Activated naive CD4-positive, alpha-beta T cell treated with anti-CD3 and anti-CD28 coated beads for 36 hours (primary cell): ENCODE data around the gene TCERG1L. TPM values are rescaled to one million over a fixed set of nuclear protein-coding genes. Genes with fewer than 3 reads are reported as not detected.
"Not testable (repeated sequence)": the region's sequence is repeated elsewhere in the genome, so short reads cannot be mapped to it uniquely, and the experiment has no call there.

ENCODE experiments used
- CTCF ChIA-PET: fragments of 350-600 bp; sonication (Branson Sonifier 250); formaldehyde crosslinking; loops from one replicate; lab custom pipeline; 2021; ENCODE audit warnings: antibody characterized with exemption; lab: Charles Lee
- DNase-seq: peaks from one replicate; pipeline ENCODE4 v3.0.0-alpha.2; 2020
- H3K27ac Mint-ChIP-seq: one replicate; pipeline ENCODE4 v1.8.0; 2021; ENCODE audit warnings: mild to moderate bottlenecking, mixed read lengths
- H3K27me3 Mint-ChIP-seq: one replicate; pipeline ENCODE4 v1.8.0; 2021; ENCODE audit warnings: low read depth, mixed read lengths
- H3K36me3 Mint-ChIP-seq: one replicate; pipeline ENCODE4 v1.8.0; 2021; ENCODE audit warnings: low read depth, mixed read lengths
- H3K4me1 Mint-ChIP-seq: one replicate; pipeline ENCODE4 v1.8.0; 2021; ENCODE audit warnings: low read depth, mixed read lengths
- H3K4me3 Mint-ChIP-seq: one replicate; pipeline ENCODE4 v1.8.0; 2021; ENCODE audit warnings: mild to moderate bottlenecking, moderate library complexity, mixed read lengths
- H3K9me3 Mint-ChIP-seq: one replicate; pipeline ENCODE4 v1.8.0; 2021; ENCODE audit warnings: mixed read lengths
- intact Hi-C: fragments of 100-400 bp; cut with micrococcal nuclease; formaldehyde crosslinking; loops from one replicate; pipeline ENCODE4 v1.15.1; 2023
- total RNA-seq, 2 experiments: library from RNA; stranded (reverse); gene quantifications; one replicate each; pipeline ENCODE4 v1.2.3, GENCODE V29; 2021

TCERG1L gene
- total RNA-seq, 2 experiments from 2014 or later, result 0.10 TPM; not detected in 1

DNA sequence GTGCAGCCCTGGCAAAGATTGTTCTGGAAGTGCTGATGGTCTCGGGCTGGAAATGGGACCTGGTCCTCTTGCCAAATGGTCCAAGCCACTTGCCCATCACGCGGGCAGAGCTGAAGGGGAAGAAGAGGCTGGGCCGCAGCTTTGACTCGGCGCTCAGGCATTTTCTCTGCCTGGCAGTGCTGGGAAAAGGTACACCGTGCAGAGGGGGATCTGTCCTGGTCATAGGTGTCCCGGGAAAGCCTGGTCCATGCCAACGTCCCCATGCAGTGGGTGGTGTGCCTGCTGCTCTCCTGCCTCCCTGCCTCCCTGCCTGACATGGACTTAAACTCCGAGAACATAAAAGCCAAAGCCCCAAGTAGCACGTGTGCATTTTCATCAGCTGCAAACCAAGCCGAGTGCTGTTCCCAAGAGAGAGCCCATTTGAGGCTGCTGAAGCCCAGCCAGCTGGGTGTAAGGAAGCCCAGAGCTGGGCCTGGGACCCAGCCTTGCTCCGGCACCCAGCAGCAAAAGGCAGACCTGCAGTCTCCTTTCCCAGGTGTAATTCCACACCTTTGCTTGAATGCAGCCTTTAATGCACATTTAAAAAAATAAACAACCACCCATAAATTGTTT is 72.7 kb downstream of the TCERG1L start:
- CTCF ChIA-PET, result no interaction called here
- intact Hi-C loops, result no loop called here
- no peaks in the 10 kb centered on the region for H3K9me3 Mint-ChIP-seq

GRCh38 chr10:131237991-131238651 is 73.4 kb downstream of the TCERG1L start:
- Mint-ChIP-seq H3K4me1 (no peaks in the 10 kb centered on the region), H3K36me3 (no peaks in the 10 kb centered on the region), H3K9me3 (no peaks in the 10 kb centered on the region), H3K4me3 (no peak overlapping the region), H3K27ac (no peak overlapping the region), H3K27me3 (peaks cover 11% of the 10 kb centered on the region)
- DNase-seq, result no peak
- CTCF ChIA-PET, result no interaction called here
- intact Hi-C loops, result no loop called here

More for the DNA sequence above, 72.7 kb downstream of the TCERG1L start:
- Mint-ChIP-seq H3K4me3 (no peak overlapping the region), H3K27ac (no peak overlapping the region), H3K4me1 (no peaks in the 10 kb centered on the region), H3K36me3 (no peaks in the 10 kb centered on the region), H3K27me3 (peaks cover 11% of the 10 kb centered on the region)
- no peak for DNase-seq

- H3K36me3 Mint-ChIP-seq, H3K27ac Mint-ChIP-seq, DNase-seq, H3K4me1 Mint-ChIP-seq, H3K4me3 Mint-ChIP-seq, intact Hi-C loops, H3K9me3 Mint-ChIP-seq, CTCF ChIA-PET: not testable (repeated sequence)
- peaks cover 11% of the 10 kb centered on the region for H3K27me3 Mint-ChIP-seq
Measured at GRCh38 chr10:131234606-131235005, 76.9 kb downstream of the TCERG1L start.

DNA sequence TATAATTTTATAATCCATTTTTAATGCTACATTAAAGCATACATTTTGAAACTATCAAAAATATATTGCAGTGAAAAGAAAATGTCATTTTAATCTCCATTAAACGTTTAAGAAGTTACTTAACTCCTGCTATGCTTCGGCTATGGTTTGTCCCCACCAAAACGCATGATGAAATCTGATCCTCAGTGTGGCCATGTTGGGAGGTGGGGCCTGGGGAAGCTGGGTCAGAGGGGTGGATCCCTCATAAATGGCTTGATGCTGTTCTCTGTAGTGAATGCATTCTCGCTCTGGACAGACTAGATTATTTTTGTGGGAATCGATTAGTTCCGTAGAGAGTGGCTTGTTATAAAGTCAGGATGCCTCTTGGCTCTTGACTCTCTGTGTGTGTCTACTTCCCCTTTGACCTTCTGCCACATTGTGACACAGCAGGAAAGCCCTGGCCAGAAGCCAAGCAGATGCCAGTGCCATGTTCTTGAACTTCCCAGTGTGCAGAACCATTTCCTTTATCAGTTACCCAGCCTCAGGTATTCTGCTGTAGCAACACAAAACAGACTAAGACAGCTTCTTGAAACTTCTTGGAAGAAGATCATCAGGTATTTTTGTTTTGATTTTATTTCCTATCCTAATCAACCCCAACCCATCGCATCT is 77.8 kb downstream of the TCERG1L start:
- Mint-ChIP-seq H3K27ac (no peak overlapping the region), H3K9me3 (no peaks in the 10 kb centered on the region), H3K4me3 (no peak overlapping the region), H3K27me3 (peaks cover 7% of the 10 kb centered on the region), H3K36me3 (no peaks in the 10 kb centered on the region), H3K4me1 (no peaks in the 10 kb centered on the region)
- CTCF ChIA-PET, result no interaction called here
- DNase-seq, result no peak
- intact Hi-C loops, result no loop called here

- CTCF ChIA-PET, result no interaction called here
- H3K9me3 Mint-ChIP-seq, result no peaks in the 10 kb centered on the region
- DNase-seq, result no peak
- H3K27ac Mint-ChIP-seq, result no peak overlapping the region
- H3K36me3 Mint-ChIP-seq, result no peaks in the 10 kb centered on the region
- H3K4me3 Mint-ChIP-seq, result no peak overlapping the region
- H3K27me3 Mint-ChIP-seq, result no peaks in the 10 kb centered on the region
- intact Hi-C loops, result no loop called here
- H3K4me1 Mint-ChIP-seq, result no peaks in the 10 kb centered on the region
Measured at GRCh38 chr10:131231965-131232541, 79.5 kb downstream of the TCERG1L start.

DNA sequence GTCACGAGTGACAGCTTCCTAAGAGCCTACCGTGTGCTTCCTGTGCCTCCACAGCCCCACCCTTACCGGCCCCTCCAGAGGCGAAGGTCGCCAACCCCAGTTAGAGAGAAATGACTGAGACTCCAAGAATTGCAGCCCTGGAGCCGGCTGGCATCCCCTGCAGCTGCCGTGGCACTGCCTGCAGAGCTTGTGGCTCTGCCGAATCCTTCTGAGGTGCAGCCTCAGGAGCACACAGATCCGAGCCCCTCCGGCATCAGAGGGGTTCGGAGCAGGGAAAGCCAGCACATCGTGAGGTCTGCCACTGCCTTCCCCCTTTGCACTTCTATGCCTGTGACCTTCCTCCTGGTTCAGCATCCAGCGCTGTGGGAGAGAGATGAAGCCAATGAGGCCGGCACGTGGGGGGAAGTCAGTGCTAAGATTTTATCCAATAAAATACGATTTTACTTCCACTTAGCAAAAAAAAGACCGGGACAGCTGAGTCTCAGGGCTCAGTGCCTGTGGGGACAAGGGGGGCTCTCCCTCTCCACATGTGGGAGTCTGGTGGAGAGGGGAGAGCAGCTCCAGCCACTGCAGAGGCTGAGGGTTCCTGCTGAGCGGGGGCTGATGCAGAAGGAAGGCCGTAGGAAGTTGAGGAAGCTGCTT is 80.1 kb downstream of the TCERG1L start:
- no peaks in the 10 kb centered on the region for H3K4me1 Mint-ChIP-seq
- H3K9me3 Mint-ChIP-seq, result no peaks in the 10 kb centered on the region
- no peaks in the 10 kb centered on the region for H3K36me3 Mint-ChIP-seq
- CTCF ChIA-PET, result interaction anchor here (1.0 kb wide), 1 partner anchor 555 kb away, joined by 5 read pairs; no protein-coding TSS in a partner anchor
- H3K27me3 Mint-ChIP-seq, result no peaks in the 10 kb centered on the region
- intact Hi-C loops, result no loop called here
- H3K27ac Mint-ChIP-seq, result no peak overlapping the region
- H3K4me3 Mint-ChIP-seq, result no peak overlapping the region
- no peak for DNase-seq

DNA sequence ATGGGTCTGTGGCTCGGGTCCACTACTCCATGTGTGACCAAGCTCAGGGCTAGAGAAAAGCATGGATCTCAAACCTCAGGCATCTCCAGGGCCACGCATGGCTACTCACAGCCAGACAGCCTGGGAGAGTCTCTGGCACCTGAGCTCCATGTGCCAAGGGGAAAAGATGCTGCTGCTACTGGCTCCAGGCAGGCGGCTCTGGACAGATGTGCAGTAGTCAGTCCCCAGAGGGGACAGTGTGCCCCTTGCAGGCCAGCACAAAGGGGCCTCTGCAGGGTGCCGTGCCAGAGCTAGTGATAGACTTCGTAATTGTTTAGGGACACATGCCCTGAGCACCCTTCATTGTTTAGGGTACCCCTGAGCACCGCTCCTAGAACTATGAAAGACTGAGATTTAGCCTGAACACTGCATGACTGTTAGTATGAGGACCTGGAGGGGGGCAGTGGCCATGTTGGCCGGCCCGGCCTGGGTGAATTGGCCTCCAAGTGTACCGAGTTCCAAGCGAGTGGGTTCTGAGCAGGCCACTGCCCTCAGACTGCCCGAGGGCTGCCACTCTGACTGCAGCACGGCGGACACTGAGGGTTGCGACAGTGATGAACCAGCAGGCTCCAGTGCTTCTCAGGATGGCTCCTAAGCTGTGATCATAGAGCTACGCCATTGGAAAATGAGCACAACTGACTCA is 80.7 kb downstream of the TCERG1L start:
- Mint-ChIP-seq H3K27ac (no peak overlapping the region), H3K4me1 (no peaks in the 10 kb centered on the region), H3K27me3 (no peaks in the 10 kb centered on the region), H3K4me3 (no peak overlapping the region), H3K36me3 (no peaks in the 10 kb centered on the region), H3K9me3 (no peaks in the 10 kb centered on the region)
- CTCF ChIA-PET, result interaction anchor here (1.0 kb wide), 1 partner anchor 556 kb away, joined by 5 read pairs; no protein-coding TSS in a partner anchor
- no peak for DNase-seq
- intact Hi-C loops, result no loop called here

DNA sequence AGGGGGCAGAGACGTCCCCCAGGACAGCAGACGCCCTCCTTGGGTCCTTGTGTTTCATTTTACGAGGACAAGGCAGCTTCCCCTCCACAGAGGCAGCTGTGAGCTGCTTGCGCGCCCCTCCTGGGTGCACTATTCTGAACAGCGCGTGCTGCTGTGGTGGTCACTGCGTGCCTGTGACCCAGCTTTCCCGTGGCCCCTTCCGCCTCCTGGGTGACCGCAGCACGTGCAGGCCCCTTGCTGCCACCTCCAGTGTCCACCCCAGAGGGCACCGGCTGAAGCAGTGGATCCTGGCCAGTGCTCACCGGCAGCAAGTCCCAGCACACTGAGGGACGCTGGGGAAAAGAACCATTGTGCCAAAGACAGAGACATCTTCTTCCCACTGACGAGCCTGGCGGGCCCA is 81.4 kb downstream of the TCERG1L start:
- H3K36me3 Mint-ChIP-seq, result no peaks in the 10 kb centered on the region
- no peaks in the 10 kb centered on the region for H3K27me3 Mint-ChIP-seq
- intact Hi-C loops, result no loop called here
- DNase-seq, result no peak
- no peak overlapping the region for H3K4me3 Mint-ChIP-seq
- no peak overlapping the region for H3K27ac Mint-ChIP-seq
- H3K9me3 Mint-ChIP-seq, result no peaks in the 10 kb centered on the region
- H3K4me1 Mint-ChIP-seq, result no peaks in the 10 kb centered on the region
- CTCF ChIA-PET, result interaction anchor here (1.0 kb wide), 1 partner anchor 556 kb away, joined by 5 read pairs; no protein-coding TSS in a partner anchor

GRCh38 chr10:131227163-131227740 is 84.3 kb downstream of the TCERG1L start:
- Mint-ChIP-seq H3K9me3 (no peaks in the 10 kb centered on the region), H3K27me3 (no peaks in the 10 kb centered on the region), H3K36me3 (no peaks in the 10 kb centered on the region), H3K27ac (no peak overlapping the region), H3K4me3 (no peak overlapping the region), H3K4me1 (no peaks in the 10 kb centered on the region)
- DNase-seq, result no peak
- CTCF ChIA-PET, result no interaction called here
- intact Hi-C loops, result no loop called here

- H3K27me3 Mint-ChIP-seq, result no peaks in the 10 kb centered on the region
- no peak overlapping the region for H3K4me3 Mint-ChIP-seq
Measured at GRCh38 chr10:131226446-131227162, 84.9 kb downstream of the TCERG1L start.

GRCh38 chr10:131224106-131224505 is 87.4 kb downstream of the TCERG1L start:
- no peaks in the 10 kb centered on the region for H3K36me3 Mint-ChIP-seq
- intact Hi-C loops, result no loop called here
- CTCF ChIA-PET, result no interaction called here
- no peaks in the 10 kb centered on the region for H3K27me3 Mint-ChIP-seq
- H3K9me3 Mint-ChIP-seq, result no peaks in the 10 kb centered on the region
- no peak for DNase-seq
- H3K4me3 Mint-ChIP-seq, result no peak overlapping the region
- no peaks in the 10 kb centered on the region for H3K4me1 Mint-ChIP-seq
- H3K27ac Mint-ChIP-seq, result no peak overlapping the region

More at GRCh38 chr10:131226446-131227162, 84.9 kb downstream of the TCERG1L start:
- no peak for DNase-seq
- intact Hi-C loops, result no loop called here
- no peak overlapping the region for H3K27ac Mint-ChIP-seq
- CTCF ChIA-PET, result no interaction called here
- H3K36me3 Mint-ChIP-seq, result no peaks in the 10 kb centered on the region
- no peaks in the 10 kb centered on the region for H3K4me1 Mint-ChIP-seq
- H3K9me3 Mint-ChIP-seq, result no peaks in the 10 kb centered on the region
